Stimulated activated CD4-positive, alpha-beta T cell treated with anti-CD3 and anti-CD28 coated beads, Interleukin-4, amount 100 ng/mL, for 1 hour (primary cell): ENCODE results near the gene UBR1.
"Not testable (repeated sequence)": the region's sequence is repeated elsewhere in the genome, so short reads cannot be mapped to it uniquely, and the experiment has no call there.

ENCODE experiments used
- DNase-seq: peaks from one replicate; pipeline ENCODE4 v3.0.0-alpha.2; 2020

UBR1 gene

GRCh38 chr15:42903388-42904324 lies 202.2 kb downstream of the UBR1 start:
- no peak for DNase-seq

GRCh38 chr15:42893911-42894310 lies 211.9 kb downstream of the UBR1 start:
- DNase-seq = not testable (repeated sequence)
